ENCODE data around the gene TCEA2. TPM values are rescaled to one million over a fixed set of nuclear protein-coding genes. Genes with fewer than 3 reads are reported as not detected.
A peak's percentile ranks its signal among the peaks of the same experiment; 100 is the strongest.

Gene TCEA2
- total and polyA plus RNA-seq, 2 of the 13 experiments (the other 11 are each of a cell fraction or from before 2014, with no cell fraction given): 28.1 to 33.7 TPM

GRCh38 chr20:64065062-64065973 lies 2.3 kb downstream of the TCEA2 start (continued):
- TF ChIP-seq MED8 (CRISPR knock-in tag; IDR thresholded peaks at IDR 0.05; ENCODE audit: insufficient replicate concordance) (no peak), FIP1L1 (IDR thresholded peaks at IDR 0.05; ENCODE audit: borderline replicate concordance, insufficient read depth, low read depth, low read length) (no peak), MXD4 (CRISPR knock-in tag; IDR thresholded peaks at IDR 0.05) (0 out of 2 replicates have a peak, but pooled peaks have one; percentile 35), ZHX1 (CRISPR knock-in tag; IDR thresholded peaks at IDR 0.05; ENCODE audit: low read depth) (no peak; the same call in 1 of the 2 replicates), SOX13 (IDR thresholded peaks at IDR 0.05) (no peak), SOX13 (CRISPR knock-in tag; conservative IDR thresholded peaks at IDR 0.05 in 1 of 2, IDR thresholded peaks at IDR 0.05 in 1 of 2) (peak in 1 of 2 experiments; percentile 10; a peak in 2 of 4 replicates), ZNF816 (CRISPR knock-in tag; IDR thresholded peaks at IDR 0.05; ENCODE audit: borderline replicate concordance) (no peak), TAF15 (IDR thresholded peaks at IDR 0.05; ENCODE audit: low read depth, low read length, poor library complexity, severe bottlenecking) (no peak), ZNF205 (CRISPR knock-in tag; IDR thresholded peaks at IDR 0.05) (0 out of 2 replicates have a peak, but pooled peaks have one; percentile 13), FOXO4 (CRISPR knock-in tag; conservative IDR thresholded peaks at IDR 0.05) (no peak), ZNF800 (CRISPR knock-in tag; IDR thresholded peaks at IDR 0.05) (no peak), ZNF512 (CRISPR knock-in tag; IDR thresholded peaks at IDR 0.05) (0 out of 2 replicates have a peak, but pooled peaks have one; percentile 23), ZNF549 (CRISPR knock-in tag; IDR thresholded peaks at IDR 0.05) (no peak), ZNF34 (CRISPR knock-in tag; IDR thresholded peaks at IDR 0.05; ENCODE audit: borderline replicate concordance) (no peak), DRAP1 (CRISPR knock-in tag; IDR thresholded peaks at IDR 0.05) (no peak; the same call in 1 of the 2 replicates), SKI (IDR thresholded peaks at IDR 0.05; ENCODE audit: partially characterized antibody) (peak; percentile 49), JUNB (CRISPR knock-in tag; IDR thresholded peaks at IDR 0.05; ENCODE audit: borderline replicate concordance) (no peak), ZFY (CRISPR knock-in tag; IDR thresholded peaks at IDR 0.05) (peak; percentile 50; the same call in 1 of the 2 replicates), XBP1 (CRISPR knock-in tag; IDR thresholded peaks at IDR 0.05) (0 out of 2 replicates have a peak, but pooled peaks have one; percentile 21)
